Spleen (tissue), 11 donors: ENCODE measurements around the gene SLAIN2. TPM values are rescaled to one million over a fixed set of nuclear protein-coding genes. Genes with fewer than 3 reads are reported as not detected.
A peak's percentile ranks its signal among the peaks of the same experiment; 100 is the strongest.
"Not testable (repeated sequence)": the region's sequence is repeated elsewhere in the genome, so short reads cannot be mapped to it uniquely, and the experiment has no call there.

Experiments used
- DNase-seq: peaks from one replicate; pipeline ENCODE4 v3.0.0-alpha.2; 2020
- H3K27ac ChIP-seq, 8 donors: fragments of 200-600 bp; sonication (generic) in 7 of 8; 1 replicate in 4 of 8; 2 replicates in 4 of 8; pipeline versions ENCODE4 v1.5.0 to v1.8.0; 2016 to 2021; ENCODE audit warnings: inconsistent platforms in 4 of 8, mild to moderate bottlenecking in 4 of 8, moderate library complexity in 1 of 8
- H3K27me3 ChIP-seq, 7 donors: fragments of 200-600 bp; sonication (generic) in 6 of 7; replicated peaks in 1 of 7; 1 replicate in 4 of 7; 2 replicates in 3 of 7; pipeline versions ENCODE4 v1.5.0 to v1.8.0; 2016 to 2021; ENCODE audit warnings: inconsistent platforms in 3 of 7, mild to moderate bottlenecking in 1 of 7
- H3K36me3 ChIP-seq, 6 donors: fragments of 200-600 bp; sonication (generic) in 5 of 6; 1 replicate in 4 of 6; 2 replicates in 2 of 6; pipeline versions ENCODE4 v1.5.0 to v1.8.0; 2016 to 2021; ENCODE audit warnings: inconsistent platforms in 2 of 6
- H3K4me1 ChIP-seq, 6 donors: fragments of 200-600 bp; sonication (generic) in 5 of 6; 1 replicate in 3 of 6; 2 replicates in 3 of 6; pipeline versions ENCODE4 v1.5.0 to v1.8.0; 2016 to 2021; ENCODE audit warnings: inconsistent platforms in 3 of 6
- H3K4me3 ChIP-seq, 8 donors: fragments of 200-600 bp; sonication (generic) in 7 of 8; 1 replicate in 4 of 8; 2 replicates in 4 of 8; pipeline versions ENCODE4 v1.5.0 to v1.8.0; 2016 to 2021; ENCODE audit warnings: inconsistent platforms in 4 of 8, mild to moderate bottlenecking in 4 of 8, moderate library complexity in 2 of 8
- H3K9me3 ChIP-seq, 8 donors: fragments of 200-600 bp; sonication (generic) in 7 of 8; 1 replicate in 4 of 8; 2 replicates in 4 of 8; pipeline versions ENCODE4 v1.5.0 to v1.8.0; 2016 to 2021; ENCODE audit warnings: inconsistent platforms in 4 of 8
- POLR2A ChIP-seq, 3 donors: fragments of 450-650 bp; IDR thresholded peaks; one replicate each; pipeline ENCODE4 v1.5.1; 2017; ENCODE audit warnings: antibody characterized with exemption in 3 of 3, mild to moderate bottlenecking in 1 of 3
- POLR2AphosphoS5 ChIP-seq, 3 donors: sonication (generic); formaldehyde crosslinking; IDR thresholded peaks; one replicate each; pipeline ENCODE4 v1.5.1; 2017; ENCODE audit warnings: antibody characterized with exemption in 3 of 3
- WGBS, 5 donors: extraction: QIAGEN DNeasy Blood & Tissue Kit in 3 of 5; methylation state at CpG; one replicate each; pipeline versions ENCODE4 v1.1.5 to v1.1.7; 2013 to 2018; 5-methylcytosine and 5-hydroxymethylcytosine counted together
- intact Hi-C: fragments of 100-400 bp; cut with DNase I; formaldehyde crosslinking; loops from one replicate; pipeline ENCODE4 v1.15.0; 2023; ENCODE audit warnings: low total_unique reads
- polyA plus RNA-seq, 3 donors: library from polyadenylated mRNA; stranded (reverse); fragments of 200-250 nt; gene quantifications; one replicate each; pipeline ENCODE4 v1.2.1, GENCODE V29; 2013
- total RNA-seq, 7 donors: library from RNA; depleted of rRNA in 3 of 7; stranded (reverse); fragments of >200 nt in 3 of 7; fragmentation: NEBNext Ultra II Directional in 4 of 7; extraction: Animal tissue kit (Norgen Biotek cat#: 25700) in 4 of 7; gene quantifications; one replicate each; pipeline versions ENCODE4 v1.1.0 to v1.2.1, GENCODE V29; 2016 to 2021
- TF ChIP-seq, protein P1 (sequence below), 11 experiments: fragments of 200-600 bp in 7 of 11; fragments of 450-650 bp in 4 of 11; sonication (generic) in 4 of 11; IDR thresholded peaks in 8 of 11; conservative IDR thresholded peaks in 3 of 11; 1 replicate in 7 of 11; 2 replicates in 4 of 11; pipeline versions ENCODE4 v1.4.0 to v1.8.0; 2016 to 2021; ENCODE audit warnings: antibody characterized with exemption in 11 of 11, inconsistent platforms in 4 of 11, mild to moderate bottlenecking in 1 of 11
- donor health status: healthy with polysubstance abuse.
- donor health status: DM: no; HTN: no; CAD: no; lungs with moderate emphysema.
- donor health status: DM: no; HTN: no; CAD: no.
- donor health status: Bipolar disorder and iron deficiency.
- donor health status: healthy.
- donor health status: DM: no; HTN: no; CAD: no.
- donor health status: DM: yes; HTN: yes; CAD: no.

Gene SLAIN2
- total and polyA plus RNA-seq, 10 donors, result 6.6 to 69.1 (median 45.1) TPM

DNA sequence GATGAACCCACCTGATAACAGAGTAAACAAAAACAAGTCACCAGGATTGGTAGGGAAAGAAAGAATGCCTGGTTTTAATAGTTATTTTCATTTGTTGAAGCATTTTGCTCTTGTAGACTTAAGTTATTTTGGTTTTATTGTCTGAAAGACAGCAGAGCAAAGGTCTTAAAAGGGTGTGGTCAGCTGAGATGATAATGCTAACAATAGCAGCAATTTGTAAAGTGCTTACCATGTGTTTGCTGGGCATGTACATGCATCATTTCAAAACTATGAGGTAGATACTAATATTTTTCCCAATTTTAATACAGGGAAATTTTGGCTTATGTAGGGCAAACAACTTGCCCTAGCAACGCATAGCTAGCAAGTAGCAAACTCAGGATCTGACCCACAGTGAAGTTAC lies 95.0 kb downstream of the SLAIN2 start:
- no peaks in the 10 kb centered on the region for H3K27me3 ChIP-seq
- H3K36me3 ChIP-seq, result no peaks in the 10 kb centered on the region
- H3K9me3 ChIP-seq, result no peaks in the 10 kb centered on the region
- no peak overlapping the region for H3K4me3 ChIP-seq
- H3K4me1 ChIP-seq, result no peaks in the 10 kb centered on the region
- 89 to 100% (median 95%) methylated on average over 1 of the region's 1 CpG for WGBS, 5 donors
- TF ChIP-seq POLR2AphosphoS5 (IDR thresholded peaks at IDR 0.05), result no peak
- no peak for TF ChIP-seq POLR2A (IDR thresholded peaks at IDR 0.05)
- TF ChIP-seq, protein P1, sequence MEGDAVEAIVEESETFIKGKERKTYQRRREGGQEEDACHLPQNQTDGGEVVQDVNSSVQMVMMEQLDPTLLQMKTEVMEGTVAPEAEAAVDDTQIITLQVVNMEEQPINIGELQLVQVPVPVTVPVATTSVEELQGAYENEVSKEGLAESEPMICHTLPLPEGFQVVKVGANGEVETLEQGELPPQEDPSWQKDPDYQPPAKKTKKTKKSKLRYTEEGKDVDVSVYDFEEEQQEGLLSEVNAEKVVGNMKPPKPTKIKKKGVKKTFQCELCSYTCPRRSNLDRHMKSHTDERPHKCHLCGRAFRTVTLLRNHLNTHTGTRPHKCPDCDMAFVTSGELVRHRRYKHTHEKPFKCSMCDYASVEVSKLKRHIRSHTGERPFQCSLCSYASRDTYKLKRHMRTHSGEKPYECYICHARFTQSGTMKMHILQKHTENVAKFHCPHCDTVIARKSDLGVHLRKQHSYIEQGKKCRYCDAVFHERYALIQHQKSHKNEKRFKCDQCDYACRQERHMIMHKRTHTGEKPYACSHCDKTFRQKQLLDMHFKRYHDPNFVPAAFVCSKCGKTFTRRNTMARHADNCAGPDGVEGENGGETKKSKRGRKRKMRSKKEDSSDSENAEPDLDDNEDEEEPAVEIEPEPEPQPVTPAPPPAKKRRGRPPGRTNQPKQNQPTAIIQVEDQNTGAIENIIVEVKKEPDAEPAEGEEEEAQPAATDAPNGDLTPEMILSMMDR (IDR thresholded peaks at IDR 0.05 in 8 of 11, conservative IDR thresholded peaks at IDR 0.05 in 3 of 11), result no peak
- H3K27ac ChIP-seq, result no peak overlapping the region
- intact Hi-C loops, result no loop called here
- no peak for DNase-seq

DNA sequence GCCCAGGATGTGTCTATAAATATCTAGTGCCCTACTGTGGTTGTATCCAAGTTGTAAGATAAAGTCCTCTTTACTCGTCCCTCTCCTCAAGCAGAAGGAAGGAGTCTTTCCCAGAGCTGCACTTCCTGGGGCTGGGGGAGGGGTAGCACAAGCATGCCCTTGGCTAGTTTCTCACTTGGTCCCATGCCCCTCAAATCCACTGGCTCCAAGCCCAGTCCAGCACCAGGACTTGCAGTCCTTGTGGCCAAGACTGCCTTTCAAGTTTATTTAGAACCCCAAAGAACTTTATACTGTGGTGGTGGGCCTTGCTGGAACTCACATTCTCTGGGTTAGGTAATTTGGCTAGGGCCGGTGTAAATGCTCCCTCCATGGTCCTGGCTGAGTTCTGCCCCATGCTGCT lies 98.7 kb downstream of the SLAIN2 start:
- H3K9me3 ChIP-seq, result no peaks in the 10 kb centered on the region
- intact Hi-C loops, result loop anchor here (10.0 kb wide), 1 partner anchor 525 kb away; no protein-coding TSS in a partner anchor
- H3K4me3 ChIP-seq, result no peak overlapping the region
- no peak for DNase-seq
- WGBS, 5 donors, result 55 to 70% (median 63%) methylated on average over 2 of the region's 2 CpGs
- H3K27me3 ChIP-seq, result no peaks in the 10 kb centered on the region
- no peak for TF ChIP-seq POLR2AphosphoS5 (IDR thresholded peaks at IDR 0.05)
- TF ChIP-seq, protein P1 (IDR thresholded peaks at IDR 0.05 in 8 of 11, conservative IDR thresholded peaks at IDR 0.05 in 3 of 11), result no peak
- no peak for TF ChIP-seq POLR2A (IDR thresholded peaks at IDR 0.05)
- no peaks in the 10 kb centered on the region for H3K4me1 ChIP-seq
- H3K36me3 ChIP-seq, result no peaks in the 10 kb centered on the region
- no peak overlapping the region for H3K27ac ChIP-seq

DNA sequence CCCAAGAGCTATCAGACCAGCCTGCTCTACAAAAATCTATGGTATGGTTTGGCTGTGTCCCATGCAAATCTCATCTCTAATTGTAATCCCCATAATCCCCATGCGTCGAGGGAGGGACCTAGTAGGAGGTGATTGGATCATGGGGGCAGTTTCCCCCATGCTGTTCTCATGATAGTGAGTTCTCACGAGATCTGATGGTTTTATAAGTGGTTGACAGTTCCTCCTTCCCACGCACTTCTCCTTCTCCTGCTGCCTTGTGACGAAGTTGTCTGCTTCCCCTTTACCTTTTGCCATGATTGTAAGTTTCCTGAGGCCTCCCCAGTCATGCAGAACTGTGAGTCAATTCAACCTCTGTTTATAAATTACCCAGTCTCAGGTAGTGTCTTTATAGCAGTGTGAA lies 99.6 kb downstream of the SLAIN2 start:
- WGBS, 5 donors, result 51 to 64% (median 55%) methylated on average over 5 of the region's 5 CpGs
- H3K9me3 ChIP-seq, H3K4me1 ChIP-seq, DNase-seq, H3K4me3 ChIP-seq, H3K27me3 ChIP-seq, H3K36me3 ChIP-seq, H3K27ac ChIP-seq: not testable (repeated sequence)
- intact Hi-C loops, result loop anchor here (10.0 kb wide), 1 partner anchor 524 kb away; no protein-coding TSS in a partner anchor

DNA sequence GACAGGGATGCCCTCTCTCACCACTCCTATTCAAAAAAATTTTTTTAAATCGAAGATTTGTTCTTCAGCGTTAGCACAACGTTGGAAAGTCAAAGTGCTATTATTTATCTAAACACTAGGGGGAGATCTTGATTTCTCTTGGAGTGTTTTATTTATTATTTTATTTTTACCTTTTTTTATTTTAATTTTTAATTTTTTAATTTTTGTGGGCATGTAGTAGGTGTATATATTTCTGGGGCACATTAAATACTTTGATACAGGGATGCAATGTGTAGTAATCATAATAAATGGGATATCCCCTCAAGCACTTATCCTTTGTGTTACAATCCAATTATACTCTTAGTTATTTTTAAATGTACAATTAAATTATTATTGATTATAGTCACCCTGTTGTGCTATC lies 104.4 kb downstream of the SLAIN2 start:
- no peak overlapping the region for H3K27ac ChIP-seq
- DNase-seq, result no peak
- H3K9me3 ChIP-seq, result no peaks in the 10 kb centered on the region
- H3K27me3 ChIP-seq, result peaks cover 0 to 4% (median 0%) of the 10 kb centered on the region in 7 donors
- no peaks in the 10 kb centered on the region for H3K36me3 ChIP-seq
- no peaks in the 10 kb centered on the region for H3K4me1 ChIP-seq
- H3K4me3 ChIP-seq, result no peak overlapping the region
- TF ChIP-seq POLR2A (IDR thresholded peaks at IDR 0.05) (no peak), POLR2AphosphoS5 (IDR thresholded peaks at IDR 0.05) (no peak)
- TF ChIP-seq, protein P1 (IDR thresholded peaks at IDR 0.05 in 8 of 11, conservative IDR thresholded peaks at IDR 0.05 in 3 of 11), result peak in 9 of 11 experiments; percentile 9 to 64 (median 55)
- intact Hi-C loops, result loop anchor here (10.0 kb wide), 1 partner anchor 519 kb away; no protein-coding TSS in a partner anchor
- 4 to 15% (median 10%) methylated on average over 3 of the region's 3 CpGs for WGBS, 5 donors

DNA sequence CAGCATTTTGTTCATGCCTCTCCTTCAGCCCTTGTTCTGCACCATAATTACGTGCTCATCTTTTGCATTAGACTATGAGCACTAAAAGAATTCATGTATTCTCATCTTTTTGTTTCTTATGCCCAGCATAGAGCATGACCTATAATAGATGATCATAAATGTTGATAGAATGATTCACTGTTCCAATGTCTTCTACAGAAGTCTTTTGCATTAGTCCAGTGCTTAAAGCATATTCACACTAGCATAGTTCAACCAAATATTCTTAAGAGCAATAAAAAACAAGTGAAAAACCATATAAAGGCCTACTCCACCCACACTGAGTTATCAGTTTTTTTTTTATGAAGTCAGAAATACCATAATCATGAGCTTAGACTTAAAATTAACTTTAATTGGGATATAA lies 105.3 kb downstream of the SLAIN2 start:
- no peak overlapping the region for H3K27ac ChIP-seq
- intact Hi-C loops, result loop anchor here (10.0 kb wide), 1 partner anchor 518 kb away; no protein-coding TSS in a partner anchor
- no peaks in the 10 kb centered on the region for H3K9me3 ChIP-seq
- no peak for DNase-seq
- H3K27me3 ChIP-seq, result peaks cover 0 to 4% (median 0%) of the 10 kb centered on the region in 7 donors
- no peaks in the 10 kb centered on the region for H3K4me1 ChIP-seq
- no peaks in the 10 kb centered on the region for H3K36me3 ChIP-seq
- TF ChIP-seq POLR2A (IDR thresholded peaks at IDR 0.05) (no peak), POLR2AphosphoS5 (IDR thresholded peaks at IDR 0.05) (no peak)
- TF ChIP-seq, protein P1 (IDR thresholded peaks at IDR 0.05 in 8 of 11, conservative IDR thresholded peaks at IDR 0.05 in 3 of 11), result no peak
- 72 to 85% (median 78%) methylated on average over 1 of the region's 1 CpG for WGBS, 5 donors
- H3K4me3 ChIP-seq, result no peak overlapping the region
